Spinal cord (tissue), 10 donors: Measurements from ENCODE around the gene KRT78. TPM values are rescaled to one million over a fixed set of nuclear protein-coding genes. Genes with fewer than 3 reads are reported as not detected.

Experiments
- DNase-seq, 6 donors: peaks; one replicate each; pipeline versions ENCODE4 v3.0.0 to v3.0.0-alpha.2; 2013 to 2015; ENCODE audit warnings: low spot score in 6 of 6, low read depth in 4 of 6
- H3K27ac ChIP-seq: one replicate; pipeline ENCODE4 v1.5.1; 2013; ENCODE audit warnings: low read depth, low read length, control low read depth
- H3K27me3 ChIP-seq: one replicate; pipeline ENCODE4 v1.6.1; 2013; ENCODE audit warnings: low read length; ENCODE audit not compliant: control insufficient read depth, insufficient read depth
- H3K36me3 ChIP-seq: one replicate; pipeline ENCODE4 v1.6.1; 2013; ENCODE audit warnings: low read length; ENCODE audit not compliant: control insufficient read depth, insufficient read depth
- H3K4me1 ChIP-seq: one replicate; pipeline ENCODE4 v1.6.1; 2013; ENCODE audit warnings: low read length; ENCODE audit not compliant: control insufficient read depth, insufficient read depth
- H3K4me3 ChIP-seq: one replicate; pipeline ENCODE4 v1.5.1; 2013; ENCODE audit warnings: low read depth, low read length, control low read depth
- H3K9me3 ChIP-seq: one replicate; pipeline ENCODE4 v1.6.1; 2013; ENCODE audit warnings: low read length; ENCODE audit not compliant: control insufficient read depth, insufficient read depth
- WGBS: methylation state at CpG from one replicate; pipeline ENCODE4 v1.1.5; 2013; ENCODE audit warnings: missing lambda C conversion rate; ENCODE audit not compliant: insufficient coverage; 5-methylcytosine and 5-hydroxymethylcytosine counted together
- polyA plus RNA-seq, 2 donors: library from polyadenylated mRNA; unstranded; fragments of 120-200 nt; gene quantifications; one replicate each; pipeline ENCODE4 v1.2.1, GENCODE V29; 2013; ENCODE audit not compliant: insufficient read length in 2 of 2
- total RNA-seq, 2 donors: library from RNA; depleted of rRNA in 1 of 2; stranded (reverse); fragments of 120-200 nt in 1 of 2; fragments of >200 nt in 1 of 2; gene quantifications; one replicate each; pipeline versions ENCODE4 v1.2.3 to v1.2.4, GENCODE V29; 2013 to 2014
- donor health status: healthy.

KRT78 gene
- total and polyA plus RNA-seq, 4 donors, result 0.11 TPM; not detected in 3

- H3K27me3 ChIP-seq, result peaks cover 12% of the 10 kb centered on the region
- DNase-seq, result no peak
Measured at GRCh38 chr12:52788876-52789636, 59.7 kb downstream of the KRT78 start.

GRCh38 chr12:52788192-52788875 lies 60.5 kb downstream of the KRT78 start:
- Histone ChIP-seq H3K36me3 (no peaks in the 10 kb centered on the region), H3K9me3 (no peaks in the 10 kb centered on the region), H3K27ac (no peak overlapping the region), H3K4me3 (no peak overlapping the region), H3K4me1 (peaks cover 9% of the 10 kb centered on the region), H3K27me3 (peaks cover 12% of the 10 kb centered on the region)
- 83% methylated on average over 1 of the region's 6 CpGs for WGBS
- no peak for DNase-seq

More at GRCh38 chr12:52788876-52789636, 59.7 kb downstream of the KRT78 start:
- H3K9me3 ChIP-seq, result no peaks in the 10 kb centered on the region
- H3K27ac ChIP-seq, result no peak overlapping the region
- WGBS, result 86% methylated on average over 8 of the region's 11 CpGs
- H3K4me1 ChIP-seq, result peaks cover 9% of the 10 kb centered on the region
- no peak overlapping the region for H3K4me3 ChIP-seq
- no peaks in the 10 kb centered on the region for H3K36me3 ChIP-seq

Other genes starting within 250 kb of the KRT78 start
- gene KRT72, start 247.5 kb downstream of the KRT78 start, total RNA-seq, result under 1 TPM; 0.10 to 0.11 TPM
- gene KRT72, start 247.5 kb downstream of the KRT78 start, polyA plus RNA-seq, result under 1 TPM; 0.29 to 0.51 TPM
- under 1 TPM in 1 of 2 donors, not detected in 1; 0.10 TPM for gene KRT73, start 230.4 kb downstream of the KRT78 start, total RNA-seq
- under 1 TPM in 1 of 2 donors, not detected in 1; 0.33 TPM for gene KRT73, start 230.4 kb downstream of the KRT78 start, polyA plus RNA-seq
- under 1 TPM in 1 of 2 donors, not detected in 1; 0.30 TPM for gene KRT2, start 196.8 kb downstream of the KRT78 start, total RNA-seq
- under 1 TPM; 0.18 to 0.25 TPM for gene KRT2, start 196.8 kb downstream of the KRT78 start, polyA plus RNA-seq
- 1 to 10 TPM in 1 of 2 donors, under 1 TPM in 1; 0.44 to 2.1 TPM for gene KRT1, start 168.6 kb downstream of the KRT78 start, total RNA-seq
- gene KRT1, start 168.6 kb downstream of the KRT78 start, polyA plus RNA-seq, result under 1 TPM; 0.17 to 0.51 TPM
- under 1 TPM; 0.06 to 0.10 TPM for gene KRT77, start 145.5 kb downstream of the KRT78 start, total RNA-seq
- gene KRT77, start 145.5 kb downstream of the KRT78 start, polyA plus RNA-seq, result 1 to 10 TPM in 1 of 2 donors, under 1 TPM in 1; 0.29 to 2.2 TPM
- not detected for gene KRT76, start 71.6 kb downstream of the KRT78 start, total RNA-seq
- gene KRT76, start 71.6 kb downstream of the KRT78 start, polyA plus RNA-seq, result not detected
- under 1 TPM in 1 of 2 donors, not detected in 1; 0.10 TPM for gene KRT3, start 52.9 kb downstream of the KRT78 start, total RNA-seq
- gene KRT3, start 52.9 kb downstream of the KRT78 start, polyA plus RNA-seq, result under 1 TPM in 1 of 2 donors, not detected in 1; 0.21 TPM
- gene KRT4, start 34.9 kb downstream of the KRT78 start, total RNA-seq, result under 1 TPM in 1 of 2 donors, not detected in 1; 0.11 TPM
- under 1 TPM; 0.14 to 0.20 TPM for gene KRT4, start 34.9 kb downstream of the KRT78 start, polyA plus RNA-seq
- under 1 TPM; 0.10 to 0.28 TPM for gene KRT79, start 14.7 kb downstream of the KRT78 start, total RNA-seq
- 1 to 10 TPM; 1.4 TPM for gene KRT79, start 14.7 kb downstream of the KRT78 start, polyA plus RNA-seq
- 10 to 100 TPM in 1 of 2 donors, under 1 TPM in 1; 0.99 to 12.0 TPM for gene KRT8, start 56.1 kb upstream of the KRT78 start, total RNA-seq
- 10 to 100 TPM in 1 of 2 donors, 1 to 10 TPM in 1; 1.7 to 10.1 TPM for gene KRT8, start 56.1 kb upstream of the KRT78 start, polyA plus RNA-seq
- 10 to 100 TPM; 14.6 to 52.1 TPM for gene KRT18, start 100.1 kb upstream of the KRT78 start, total RNA-seq
- gene KRT18, start 100.1 kb upstream of the KRT78 start, polyA plus RNA-seq, result 10 to 100 TPM; 18.2 to 26.7 TPM
- gene EIF4B, start 157.5 kb upstream of the KRT78 start, total RNA-seq, result 100 to 1,000 TPM; 569 to 678 TPM
- 100 to 1,000 TPM; 215 to 225 TPM for gene EIF4B, start 157.5 kb upstream of the KRT78 start, polyA plus RNA-seq
- 100 to 1,000 TPM in 1 of 2 donors, 10 to 100 TPM in 1; 23.1 to 117 TPM for gene TNS2, start 201.1 kb upstream of the KRT78 start, total RNA-seq
- gene TNS2, start 201.1 kb upstream of the KRT78 start, polyA plus RNA-seq, result 100 to 1,000 TPM; 102 to 142 TPM
- gene SPRYD3, start 230.4 kb upstream of the KRT78 start, total RNA-seq, result 10 to 100 TPM; 34.1 to 34.5 TPM
- 10 to 100 TPM; 74.1 to 76.2 TPM for gene SPRYD3, start 230.4 kb upstream of the KRT78 start, polyA plus RNA-seq
- 100 to 1,000 TPM in 1 of 2 donors, 10 to 100 TPM in 1; 96.6 to 149 TPM for gene IGFBP6, start 248.7 kb upstream of the KRT78 start, total RNA-seq
- 10 to 100 TPM; 33.5 to 74.9 TPM for gene IGFBP6, start 248.7 kb upstream of the KRT78 start, polyA plus RNA-seq